Measurements from ENCODE around the gene GLYATL1.

- TF ChIP-seq EZH2 (IDR thresholded peaks at IDR 0.05; ENCODE audit: borderline replicate concordance), result no peak
- TF ChIP-seq, protein P1, sequence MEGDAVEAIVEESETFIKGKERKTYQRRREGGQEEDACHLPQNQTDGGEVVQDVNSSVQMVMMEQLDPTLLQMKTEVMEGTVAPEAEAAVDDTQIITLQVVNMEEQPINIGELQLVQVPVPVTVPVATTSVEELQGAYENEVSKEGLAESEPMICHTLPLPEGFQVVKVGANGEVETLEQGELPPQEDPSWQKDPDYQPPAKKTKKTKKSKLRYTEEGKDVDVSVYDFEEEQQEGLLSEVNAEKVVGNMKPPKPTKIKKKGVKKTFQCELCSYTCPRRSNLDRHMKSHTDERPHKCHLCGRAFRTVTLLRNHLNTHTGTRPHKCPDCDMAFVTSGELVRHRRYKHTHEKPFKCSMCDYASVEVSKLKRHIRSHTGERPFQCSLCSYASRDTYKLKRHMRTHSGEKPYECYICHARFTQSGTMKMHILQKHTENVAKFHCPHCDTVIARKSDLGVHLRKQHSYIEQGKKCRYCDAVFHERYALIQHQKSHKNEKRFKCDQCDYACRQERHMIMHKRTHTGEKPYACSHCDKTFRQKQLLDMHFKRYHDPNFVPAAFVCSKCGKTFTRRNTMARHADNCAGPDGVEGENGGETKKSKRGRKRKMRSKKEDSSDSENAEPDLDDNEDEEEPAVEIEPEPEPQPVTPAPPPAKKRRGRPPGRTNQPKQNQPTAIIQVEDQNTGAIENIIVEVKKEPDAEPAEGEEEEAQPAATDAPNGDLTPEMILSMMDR (IDR thresholded peaks at IDR 0.05; ENCODE audit: poor library complexity), result no peak
These were observed 10.6 kb upstream of the GLYATL1 start for GRCh38 chr11:58928691-58929090.
